NCI-H510A treated with DMSO at 0.1 percent for 48 hours (cell line): Measurements from ENCODE around the gene FGF12.

ENCODE experiments used
- DNase-seq: peaks from one replicate; lab custom pipeline; 2025; lab: John Stamatoyannopoulos, UW

Gene FGF12

GRCh38 chr3:192336286-192336685 is 391.1 kb downstream of the FGF12 start:
- DNase-seq = no peak

DNA sequence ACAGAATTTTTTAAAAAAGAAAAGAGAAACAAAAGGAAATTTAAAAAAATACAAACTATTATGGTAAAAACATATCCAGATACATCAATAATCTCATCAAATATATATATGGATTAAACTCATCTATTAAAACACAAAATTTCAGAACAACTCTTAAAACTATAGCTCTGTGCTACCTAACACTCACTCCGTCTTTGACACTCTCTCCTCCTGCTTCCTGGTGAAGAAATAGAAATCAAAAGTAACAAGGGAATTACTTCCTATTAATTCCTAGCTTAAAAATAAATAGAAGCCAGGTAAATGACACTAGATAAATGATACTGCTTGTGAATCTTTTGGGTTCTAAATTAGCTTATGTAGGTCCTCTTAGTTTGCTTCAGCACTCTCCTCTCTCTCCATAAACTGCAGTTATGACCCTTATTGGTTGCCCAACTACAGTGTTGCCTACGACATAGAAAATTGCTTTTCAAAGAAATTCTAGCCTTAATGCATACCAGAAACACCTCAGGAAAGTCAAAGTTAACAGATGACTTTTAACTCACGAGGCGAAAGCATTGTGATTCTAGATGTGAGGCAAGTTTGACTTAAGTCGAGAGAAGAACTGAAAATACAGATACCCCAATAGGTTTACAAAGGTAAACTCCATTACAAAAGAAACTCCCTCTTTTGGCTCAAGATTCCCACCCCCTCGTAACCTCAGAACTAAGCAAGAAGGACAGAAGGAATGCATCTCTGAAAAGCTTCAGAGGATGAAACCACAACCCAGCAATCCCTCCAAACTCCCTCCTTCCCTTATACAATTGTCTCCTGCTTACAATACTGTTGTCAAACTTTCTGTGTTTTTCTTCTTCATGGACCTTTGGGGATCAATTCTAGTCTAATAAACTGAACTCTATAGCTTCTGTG is 394.7 kb downstream of the FGF12 start:
- DNase-seq = no peak

DNA sequence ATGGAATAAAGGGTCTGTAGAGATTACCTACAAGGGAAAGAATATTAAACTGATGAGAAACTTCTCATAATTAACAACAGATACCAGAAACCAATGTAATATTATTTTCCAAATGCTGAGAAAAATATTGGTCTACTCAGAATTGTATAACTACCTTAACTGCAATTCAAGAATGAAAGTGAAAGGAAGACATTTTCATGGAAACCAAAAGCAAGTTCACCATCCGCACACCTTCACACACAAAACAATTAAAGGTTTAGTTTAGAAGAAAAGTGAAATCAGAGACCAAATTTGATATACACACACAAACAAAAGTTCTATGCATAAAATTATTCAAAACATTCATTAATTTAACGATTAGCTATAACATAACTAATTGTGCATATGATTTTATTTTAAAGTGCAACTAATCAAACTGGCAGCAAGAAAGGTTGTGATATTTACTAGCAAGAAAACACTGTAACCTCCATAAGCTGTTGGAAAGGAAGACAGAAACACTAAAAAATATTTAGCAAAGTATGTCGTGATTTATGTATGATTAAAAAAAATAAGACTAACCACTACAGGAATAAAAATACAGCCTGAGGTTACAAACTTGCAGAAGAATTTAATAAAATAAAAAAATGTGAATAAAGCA is 395.5 kb downstream of the FGF12 start:
- no peak for DNase-seq

GRCh38 chr3:192326656-192327055 is 400.7 kb downstream of the FGF12 start:
- DNase-seq = no peak

DNA sequence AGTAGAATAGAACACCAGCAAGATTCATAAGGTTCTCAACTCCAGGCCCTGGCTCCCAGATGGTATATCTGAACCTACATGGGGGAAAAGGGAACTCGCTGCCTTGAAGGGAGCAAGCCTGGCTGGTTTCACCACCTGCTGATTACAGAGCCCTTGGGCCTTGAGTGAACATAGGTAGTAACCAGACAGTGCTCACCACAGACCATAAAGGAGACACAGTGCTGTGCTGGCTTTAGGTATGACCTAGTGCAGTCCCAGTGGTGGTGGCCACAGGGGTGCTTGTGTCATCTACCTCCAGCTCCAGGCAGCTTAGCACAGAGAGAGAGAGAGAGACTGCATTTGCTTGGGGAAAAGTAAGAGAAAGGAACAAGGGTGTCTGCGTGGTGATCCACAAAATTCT is 409.8 kb downstream of the FGF12 start:
- DNase-seq = no peak

- DNase-seq = no peak
Observed at GRCh38 chr3:192313605-192314004, 413.7 kb downstream of the FGF12 start.

GRCh38 chr3:192307631-192308030 is 419.7 kb downstream of the FGF12 start:
- DNase-seq = no peak

DNA sequence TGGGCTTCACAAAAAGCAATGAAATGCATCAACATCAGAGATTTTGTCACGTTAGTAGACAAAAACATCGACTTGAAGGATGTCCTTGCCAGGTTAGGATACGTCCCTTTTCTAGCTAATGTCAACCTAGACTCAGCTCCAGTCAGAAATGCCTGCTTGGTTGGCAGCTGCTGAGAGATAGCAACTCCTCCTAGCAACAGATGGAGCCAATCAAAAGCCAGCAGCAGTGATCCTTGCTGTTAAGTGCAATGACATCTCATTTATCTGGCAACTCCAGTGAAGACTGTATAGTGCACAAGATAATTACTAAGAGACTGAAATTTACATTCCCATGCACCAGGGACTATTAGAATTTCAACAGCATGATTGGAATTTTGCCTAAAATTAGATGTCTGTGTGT is 424.1 kb downstream of the FGF12 start:
- DNase-seq = no peak

DNA sequence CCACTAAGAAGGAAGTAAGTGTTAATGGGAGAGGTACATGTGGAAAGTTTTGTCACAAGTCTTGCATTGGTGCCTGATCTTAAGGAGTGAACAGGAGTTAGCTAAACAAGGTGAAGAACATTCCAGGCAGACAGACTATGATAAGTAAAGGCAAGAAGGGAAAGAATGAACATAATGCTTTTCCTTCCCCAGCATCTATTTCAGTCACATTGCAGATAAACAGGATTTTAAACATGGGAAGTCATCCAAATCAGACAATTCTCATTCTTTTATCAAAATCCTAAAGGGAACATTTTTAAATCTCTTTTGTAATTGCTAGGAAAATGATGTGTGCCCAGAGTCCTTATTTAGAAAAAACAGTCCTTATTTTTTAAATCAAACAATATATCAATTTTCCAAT is 424.6 kb downstream of the FGF12 start:
- no peak for DNase-seq

- no peak for DNase-seq
Observed at GRCh38 chr3:192299921-192300320, 427.4 kb downstream of the FGF12 start.

- no peak for DNase-seq
Observed at GRCh38 chr3:192296845-192297244, 430.5 kb downstream of the FGF12 start.

- DNase-seq = no peak
Observed at GRCh38 chr3:192284443-192285072, 442.8 kb downstream of the FGF12 start.

GRCh38 chr3:192281207-192281880 is 446.0 kb downstream of the FGF12 start:
- no peak for DNase-seq

DNA sequence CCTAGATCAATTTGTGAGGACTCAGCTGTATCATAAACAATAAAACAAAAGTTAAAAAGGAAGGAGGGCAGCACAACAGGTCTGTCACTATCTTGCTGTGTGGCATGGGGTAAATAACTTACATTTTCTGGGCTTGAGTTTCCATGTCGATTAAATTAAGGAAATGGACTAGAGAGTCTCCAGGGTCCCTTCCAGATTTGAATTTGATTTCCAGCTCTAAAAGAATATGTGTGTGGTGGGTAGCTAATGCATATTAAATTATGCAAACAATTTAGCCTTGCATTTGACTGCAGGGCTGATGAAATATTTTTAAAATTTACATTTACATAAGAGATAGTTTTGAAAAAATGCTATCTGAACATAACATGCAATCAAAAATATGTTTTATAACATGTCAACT is 447.7 kb downstream of the FGF12 start:
- DNase-seq = no peak

DNA sequence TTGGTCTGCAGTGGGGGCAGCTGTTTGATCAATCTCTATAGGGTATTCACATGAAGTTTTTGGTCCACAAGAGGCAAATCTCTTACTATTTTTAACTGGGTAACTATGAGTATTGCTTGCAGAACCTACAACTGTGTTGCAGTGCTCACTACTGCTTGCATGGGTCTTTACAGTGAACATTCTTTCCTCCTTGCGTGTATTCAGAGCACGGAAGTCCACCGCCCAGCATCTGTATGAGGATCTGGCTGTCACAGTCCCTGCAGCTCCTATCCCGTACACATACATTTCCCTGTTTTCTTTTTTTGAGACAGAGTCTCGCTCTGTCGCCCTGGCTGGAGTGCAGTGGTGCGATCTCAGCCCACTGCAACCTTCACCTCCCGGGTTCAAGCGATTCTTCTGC is 449.9 kb downstream of the FGF12 start:
- no peak for DNase-seq

- no peak for DNase-seq
Observed at GRCh38 chr3:192275741-192276355, 451.5 kb downstream of the FGF12 start.

GRCh38 chr3:192273697-192274010 is 453.7 kb downstream of the FGF12 start:
- peak; percentile 49 for DNase-seq

- DNase-seq = peak; percentile 49
Observed at GRCh38 chr3:192273001-192273696, 454.2 kb downstream of the FGF12 start.

- DNase-seq = no peak
Observed at GRCh38 chr3:192262001-192262400, 465.3 kb downstream of the FGF12 start.

DNA sequence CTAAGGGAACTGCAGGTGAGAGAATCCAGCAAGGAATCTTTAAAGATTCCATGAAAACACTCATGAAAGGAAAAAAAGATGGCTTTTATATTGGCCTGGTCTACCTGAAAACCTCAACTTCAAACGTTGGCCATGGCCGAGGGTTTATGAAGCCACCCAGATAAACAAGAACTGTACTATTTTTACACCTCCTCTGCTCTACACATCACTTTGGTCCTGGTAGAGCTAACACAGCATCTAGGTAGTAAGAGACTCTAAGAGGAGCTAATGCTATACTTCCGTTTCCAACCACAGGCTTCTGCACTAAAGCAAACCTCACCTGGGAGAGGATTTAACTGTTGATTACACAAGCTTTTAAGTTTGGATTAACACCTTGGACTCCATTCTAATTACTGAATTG is 466.2 kb downstream of the FGF12 start:
- DNase-seq = no peak
